CD4-positive, alpha-beta T cell treated with Interleukin-15 for 4 hours (primary cell): ENCODE measurements around the gene MS4A4E.
"Not testable (repeated sequence)": the region's sequence is repeated elsewhere in the genome, so short reads cannot be mapped to it uniquely, and the experiment has no call there.

Experiments
- DNase-seq: peaks from one replicate; pipeline ENCODE4 v3.0.0-alpha.2; 2020; ENCODE audit warnings: low spot score

The MS4A4E gene

GRCh38 chr11:60170566-60170965, 72.4 kb downstream of the MS4A4E start:
- no peak for DNase-seq

GRCh38 chr11:60169264-60169915, 73.5 kb downstream of the MS4A4E start:
- no peak for DNase-seq

- DNase-seq = no peak
Measured at GRCh38 chr11:60168306-60168705, 74.6 kb downstream of the MS4A4E start.

- no peak for DNase-seq
Measured at GRCh38 chr11:60165951-60166350, 77.0 kb downstream of the MS4A4E start.

- DNase-seq = no peak
Measured at GRCh38 chr11:60165538-60165937, 77.4 kb downstream of the MS4A4E start.

GRCh38 chr11:60164550-60165075, 78.3 kb downstream of the MS4A4E start:
- no peak for DNase-seq

- DNase-seq = no peak
Measured at GRCh38 chr11:60161766-60162165, 81.2 kb downstream of the MS4A4E start.

- no peak for DNase-seq
Measured at GRCh38 chr11:60161107-60161506, 81.8 kb downstream of the MS4A4E start.

- no peak for DNase-seq
Measured at GRCh38 chr11:60159868-60160267, 83.1 kb downstream of the MS4A4E start.

GRCh38 chr11:60159284-60159683, 83.7 kb downstream of the MS4A4E start:
- DNase-seq = no peak

- no peak for DNase-seq
Measured at GRCh38 chr11:60158636-60159035, 84.3 kb downstream of the MS4A4E start.

- no peak for DNase-seq
Measured at GRCh38 chr11:60155931-60156330, 87.0 kb downstream of the MS4A4E start.

GRCh38 chr11:60152727-60153126, 90.2 kb downstream of the MS4A4E start:
- DNase-seq = not testable (repeated sequence)

GRCh38 chr11:60150279-60150678, 92.7 kb downstream of the MS4A4E start:
- DNase-seq = no peak
